Neuronal stem cell (in vitro differentiated cells): ENCODE data around the gene DGKG.

Experiments used
- DNase-seq: peaks from one replicate; pipeline ENCODE4 v3.0.0-alpha.2; 2013; ENCODE audit warnings: low spot score
- H2AFZ ChIP-seq: one replicate; pipeline ENCODE4 v1.6.1; 2013; ENCODE audit warnings: mild to moderate bottlenecking, low read length, inconsistent platforms
- H2AK5ac ChIP-seq: 2 replicates; pipeline ENCODE4 v1.6.1; 2013; ENCODE audit warnings: low read depth, mild to moderate bottlenecking, inconsistent platforms, low read length, moderate library complexity, mixed read lengths
- H2BK120ac ChIP-seq: 2 replicates; pipeline ENCODE4 v1.6.1; 2013; ENCODE audit warnings: low read depth, mild to moderate bottlenecking, inconsistent platforms, low read length, moderate library complexity, mixed read lengths
- H2BK12ac ChIP-seq: one replicate; pipeline ENCODE4 v1.6.1; 2013; ENCODE audit warnings: low read length, inconsistent platforms
- H2BK15ac ChIP-seq: 2 replicates; pipeline ENCODE4 v1.6.1; 2013; ENCODE audit warnings: mild to moderate bottlenecking, low read length, inconsistent platforms, mixed read lengths
- H2BK5ac ChIP-seq: one replicate; pipeline ENCODE4 v1.6.1; 2013; ENCODE audit warnings: inconsistent platforms, mild to moderate bottlenecking, low read length, moderate library complexity
- H3K14ac ChIP-seq: one replicate; pipeline ENCODE4 v1.6.1; 2013; ENCODE audit warnings: low read length, inconsistent platforms
- H3K18ac ChIP-seq: 2 replicates; pipeline ENCODE4 v1.6.1; 2013; ENCODE audit warnings: low read length, inconsistent platforms
- H3K23ac ChIP-seq: 2 replicates; pipeline ENCODE4 v1.6.1; 2013; ENCODE audit warnings: low read depth, mild to moderate bottlenecking, mixed read lengths, low read length, inconsistent platforms; ENCODE audit not compliant: poor library complexity
- H3K27ac ChIP-seq: replicated peaks from 3 replicates; pipeline ENCODE4 v1.5.1; 2013; ENCODE audit warnings: low read length, inconsistent platforms
- H3K27me3 ChIP-seq, 3 experiments: 2 replicates each; pipeline ENCODE4 v1.6.1; 2013; ENCODE audit warnings: low read length in 3 of 3, mild to moderate bottlenecking in 2 of 3, inconsistent platforms in 1 of 3, low read depth in 1 of 3, mixed read lengths in 1 of 3, moderate library complexity in 1 of 3; ENCODE audit not compliant: control insufficient read depth in 3 of 3, insufficient read depth in 3 of 3
- H3K36me3 ChIP-seq, 2 donors: replicated peaks in 1 of 2; 2 replicates each; pipeline ENCODE4 v1.6.1; 2013; ENCODE audit warnings: low read length in 2 of 2; ENCODE audit not compliant: control insufficient read depth in 2 of 2, insufficient read depth in 2 of 2
- H3K4ac ChIP-seq: 2 replicates; pipeline ENCODE4 v1.6.1; 2013; ENCODE audit warnings: inconsistent platforms, mild to moderate bottlenecking, low read length, moderate library complexity
- H3K4me1 ChIP-seq, 2 donors: 1 replicate in 1 of 2; 2 replicates in 1 of 2; pipeline ENCODE4 v1.6.1; 2013; ENCODE audit warnings: low read length in 2 of 2, low read depth in 1 of 2; ENCODE audit not compliant: control insufficient read depth in 2 of 2, insufficient read depth in 1 of 2
- H3K4me2 ChIP-seq: one replicate; pipeline ENCODE4 v1.6.1; 2013; ENCODE audit warnings: mild to moderate bottlenecking, low read length, inconsistent platforms; ENCODE audit not compliant: insufficient read depth, poor library complexity, severe bottlenecking
- H3K4me3 ChIP-seq, 2 donors: 2 replicates each; pipeline ENCODE4 v1.5.1; 2013; ENCODE audit warnings: low read length in 2 of 2, mild to moderate bottlenecking in 2 of 2, inconsistent platforms in 1 of 2, moderate library complexity in 1 of 2
- H3K79me1 ChIP-seq: one replicate; pipeline ENCODE4 v1.6.1; 2013; ENCODE audit warnings: low read depth, mild to moderate bottlenecking, inconsistent platforms, low read length, moderate library complexity
- H3K9ac ChIP-seq: one replicate; pipeline ENCODE4 v1.6.1; 2013; ENCODE audit warnings: mild to moderate bottlenecking, low read depth, low read length, inconsistent platforms; ENCODE audit not compliant: poor library complexity
- H3K9me3 ChIP-seq, 2 donors: replicated peaks in 1 of 2; 2 replicates each; pipeline versions ENCODE3 to v1.6.1; 2013; ENCODE audit warnings: low read length in 2 of 2, mild to moderate bottlenecking in 2 of 2, inconsistent platforms in 1 of 2, low read depth in 1 of 2, mixed read lengths in 1 of 2, moderate library complexity in 1 of 2; ENCODE audit not compliant: control insufficient read depth in 2 of 2, insufficient read depth in 1 of 2
- H4K8ac ChIP-seq: one replicate; pipeline ENCODE4 v1.6.1; 2013; ENCODE audit warnings: low read depth, mild to moderate bottlenecking, inconsistent platforms, low read length, moderate library complexity
- H4K91ac ChIP-seq: one replicate; pipeline ENCODE4 v1.6.1; 2013; ENCODE audit warnings: low read length, low read depth, mild to moderate bottlenecking, inconsistent platforms; ENCODE audit not compliant: poor library complexity
- WGBS, 2 donors: extraction: QIAGEN DNeasy Blood & Tissue Kit; methylation state at CpG; one replicate each; pipeline ENCODE4 v1.1.7; 2013; ENCODE audit warnings: missing lambda C conversion rate in 2 of 2, mixed read lengths in 1 of 2; ENCODE audit not compliant: insufficient read length in 2 of 2, insufficient replicate concordance in 1 of 2; ENCODE audit errors: extremely low coverage in 2 of 2; 5-methylcytosine and 5-hydroxymethylcytosine counted together

The DGKG gene

DNA sequence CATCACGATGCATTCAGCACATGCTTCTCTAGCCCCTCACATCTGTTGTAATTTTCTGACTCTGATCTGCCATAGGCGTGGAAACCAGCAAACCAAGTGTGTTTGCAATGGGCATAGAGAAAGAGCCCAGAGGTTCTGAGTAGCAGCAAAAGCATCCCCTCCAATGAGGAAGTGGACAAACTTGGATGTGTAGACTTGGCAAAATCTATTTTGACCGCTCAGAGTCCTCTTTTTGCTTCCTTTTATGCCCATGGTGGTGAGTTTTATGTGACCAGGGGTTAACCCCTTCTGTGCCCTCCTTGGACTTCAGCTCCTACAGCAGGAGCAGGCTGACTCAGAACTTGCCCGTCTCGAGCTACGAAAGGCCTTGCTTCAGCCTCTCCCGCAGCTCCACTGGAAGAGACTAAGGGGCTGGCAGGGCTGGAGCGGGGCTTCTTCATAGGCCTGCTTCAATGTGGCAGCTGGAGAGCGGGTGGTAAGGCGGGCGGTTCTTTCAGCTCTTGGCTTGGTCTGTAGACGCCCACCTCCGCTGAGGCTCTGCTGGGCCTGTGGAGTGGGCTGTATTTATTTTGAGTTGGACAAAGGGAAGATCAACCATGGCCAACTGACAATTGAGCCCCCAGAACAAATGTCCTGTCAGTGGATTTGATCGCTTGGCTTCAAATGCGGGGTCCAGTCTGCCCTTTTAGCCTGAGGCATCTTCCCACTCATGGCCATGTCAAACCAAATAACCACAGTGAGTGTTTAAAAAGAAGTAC, 246.6 kb downstream of the DGKG start:
- Histone ChIP-seq H3K4ac (no peak overlapping the region), H3K27me3 (peaks cover 0 to 67% (median 8%) of the 10 kb centered on the region in 3 experiments), H2BK5ac (no peak overlapping the region), H3K23ac (no peak overlapping the region), H4K91ac (peak overlapping the region; percentile 38), H4K8ac (no peak overlapping the region), H3K14ac (no peak overlapping the region), H2BK120ac (peak overlapping the region; percentile 43), H3K4me3 (no peak overlapping the region), H2BK12ac (no peak overlapping the region), H3K9ac (no peak overlapping the region), H2BK15ac (peak overlapping the region; percentile 59), H2AK5ac (no peak overlapping the region), H3K9me3 (no peaks in the 10 kb centered on the region), H2AFZ (no peak overlapping the region), H3K36me3 (no peaks in the 10 kb centered on the region), H3K4me1 (peaks cover 0 to 5% of the 10 kb centered on the region in 2 donors), H3K79me1 (no peaks in the 10 kb centered on the region), H3K4me2 (no peak overlapping the region), H3K27ac (no peak overlapping the region), H3K18ac (peak overlapping the region; percentile 3)
- WGBS, 2 donors = no CpG with 5 or more reads among the region's 15 CpGs
- no peak for DNase-seq

GRCh38 chr3:186110975-186111974, 250.8 kb downstream of the DGKG start:
- Histone ChIP-seq H3K4me3 (no peak overlapping the region), H3K18ac (no peak overlapping the region), H3K27me3 (peaks cover 0 to 54% (median 9%) of the 10 kb centered on the region in 3 experiments), H2AFZ (no peak overlapping the region), H2BK15ac (no peak overlapping the region), H3K4ac (no peak overlapping the region), H3K79me1 (no peaks in the 10 kb centered on the region), H3K27ac (no peak overlapping the region), H3K9ac (no peak overlapping the region), H3K9me3 (no peaks in the 10 kb centered on the region), H3K14ac (no peak overlapping the region), H3K36me3 (no peaks in the 10 kb centered on the region), H3K23ac (no peak overlapping the region), H3K4me1 (peaks cover 6 to 9% of the 10 kb centered on the region in 2 donors), H4K8ac (no peak overlapping the region), H2BK5ac (no peak overlapping the region), H3K4me2 (no peak overlapping the region), H2BK120ac (no peak overlapping the region), H2BK12ac (no peak overlapping the region), H4K91ac (no peak overlapping the region), H2AK5ac (no peak overlapping the region)
- WGBS, 2 donors = no CpG with 5 or more reads among the region's 12 CpGs
- DNase-seq = no peak

GRCh38 chr3:186109897-186110803, 251.9 kb downstream of the DGKG start:
- Histone ChIP-seq H3K36me3 (peaks cover 0 to 4% of the 10 kb centered on the region in 2 donors), H3K9ac (no peak overlapping the region), H3K9me3 (no peaks in the 10 kb centered on the region), H4K91ac (peak overlapping the region; percentile 40), H3K4me1 (peaks cover 10 to 13% of the 10 kb centered on the region in 2 donors), H2BK15ac (no peak overlapping the region), H2AK5ac (no peak overlapping the region), H2AFZ (peak overlapping the region; percentile 98), H3K23ac (no peak overlapping the region), H2BK12ac (no peak overlapping the region), H3K79me1 (no peaks in the 10 kb centered on the region), H2BK120ac (no peak overlapping the region), H3K14ac (no peak overlapping the region), H2BK5ac (peak overlapping the region; percentile 55), H3K4me3 (peak overlapping the region; percentile 71 to 74), H3K27ac (peak overlapping the region; percentile 81), H4K8ac (no peak overlapping the region), H3K27me3 (peaks cover 0 to 43% (median 9%) of the 10 kb centered on the region in 3 experiments), H3K4ac (no peak overlapping the region), H3K18ac (peak overlapping the region; percentile 73), H3K4me2 (peak overlapping the region; percentile 52)
- DNase-seq = no peak
- no CpG with 5 or more reads among the region's 35 CpGs for WGBS, 2 donors
